ENCODE measurements around the gene CAVIN3. TPM values are rescaled to one million over a fixed set of nuclear protein-coding genes. Genes with fewer than 3 reads are reported as not detected.

Gene CAVIN3
- total RNA-seq, 1 donor from 2014 or later, result 30.7 TPM

- Mint-ChIP-seq H3K27ac (ENCODE audit: unreplicated experiment) (no peak overlapping the region), H3K4me3 (ENCODE audit: unreplicated experiment) (no peak overlapping the region), H3K36me3 (ENCODE audit: unreplicated experiment) (no peaks in the 10 kb centered on the region), H3K4me1 (ENCODE audit: unreplicated experiment) (no peaks in the 10 kb centered on the region), H3K9me3 (ENCODE audit: unreplicated experiment) (no peaks in the 10 kb centered on the region), H3K27me3 (ENCODE audit: unreplicated experiment) (peaks cover 63% of the 10 kb centered on the region)
- TF ChIP-seq, protein P1, sequence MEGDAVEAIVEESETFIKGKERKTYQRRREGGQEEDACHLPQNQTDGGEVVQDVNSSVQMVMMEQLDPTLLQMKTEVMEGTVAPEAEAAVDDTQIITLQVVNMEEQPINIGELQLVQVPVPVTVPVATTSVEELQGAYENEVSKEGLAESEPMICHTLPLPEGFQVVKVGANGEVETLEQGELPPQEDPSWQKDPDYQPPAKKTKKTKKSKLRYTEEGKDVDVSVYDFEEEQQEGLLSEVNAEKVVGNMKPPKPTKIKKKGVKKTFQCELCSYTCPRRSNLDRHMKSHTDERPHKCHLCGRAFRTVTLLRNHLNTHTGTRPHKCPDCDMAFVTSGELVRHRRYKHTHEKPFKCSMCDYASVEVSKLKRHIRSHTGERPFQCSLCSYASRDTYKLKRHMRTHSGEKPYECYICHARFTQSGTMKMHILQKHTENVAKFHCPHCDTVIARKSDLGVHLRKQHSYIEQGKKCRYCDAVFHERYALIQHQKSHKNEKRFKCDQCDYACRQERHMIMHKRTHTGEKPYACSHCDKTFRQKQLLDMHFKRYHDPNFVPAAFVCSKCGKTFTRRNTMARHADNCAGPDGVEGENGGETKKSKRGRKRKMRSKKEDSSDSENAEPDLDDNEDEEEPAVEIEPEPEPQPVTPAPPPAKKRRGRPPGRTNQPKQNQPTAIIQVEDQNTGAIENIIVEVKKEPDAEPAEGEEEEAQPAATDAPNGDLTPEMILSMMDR (IDR thresholded peaks at IDR 0.05), result no peak
- no peak for DNase-seq (ENCODE audit: extremely low spot score, unreplicated experiment)
Observed at GRCh38 chr11:6307876-6308275, 12.4 kb downstream of the CAVIN3 start.

- no peak overlapping the region for H3K4me3 Mint-ChIP-seq (ENCODE audit: unreplicated experiment)
- no peaks in the 10 kb centered on the region for H3K9me3 Mint-ChIP-seq (ENCODE audit: unreplicated experiment)
- no peaks in the 10 kb centered on the region for H3K36me3 Mint-ChIP-seq (ENCODE audit: unreplicated experiment)
- H3K27ac Mint-ChIP-seq (ENCODE audit: unreplicated experiment), result no peak overlapping the region
- DNase-seq (ENCODE audit: extremely low spot score, unreplicated experiment), result no peak
- TF ChIP-seq, protein P1 (IDR thresholded peaks at IDR 0.05), result no peak
- H3K4me1 Mint-ChIP-seq (ENCODE audit: unreplicated experiment), result no peaks in the 10 kb centered on the region
- peaks cover 58% of the 10 kb centered on the region for H3K27me3 Mint-ChIP-seq (ENCODE audit: unreplicated experiment)
Observed at GRCh38 chr11:6305297-6305696, 15.0 kb downstream of the CAVIN3 start.

- no peaks in the 10 kb centered on the region for H3K4me1 Mint-ChIP-seq (ENCODE audit: unreplicated experiment)
- no peak for DNase-seq (ENCODE audit: extremely low spot score, unreplicated experiment)
- H3K27me3 Mint-ChIP-seq (ENCODE audit: unreplicated experiment), result peaks cover 59% of the 10 kb centered on the region
- no peak overlapping the region for H3K4me3 Mint-ChIP-seq (ENCODE audit: unreplicated experiment)
- TF ChIP-seq, protein P1 (IDR thresholded peaks at IDR 0.05), result no peak
- no peak overlapping the region for H3K27ac Mint-ChIP-seq (ENCODE audit: unreplicated experiment)
- H3K36me3 Mint-ChIP-seq (ENCODE audit: unreplicated experiment), result no peaks in the 10 kb centered on the region
- H3K9me3 Mint-ChIP-seq (ENCODE audit: unreplicated experiment), result no peaks in the 10 kb centered on the region
Observed at GRCh38 chr11:6303661-6304060, 16.6 kb downstream of the CAVIN3 start.

GRCh38 chr11:6301096-6301495 is 19.2 kb downstream of the CAVIN3 start:
- Mint-ChIP-seq H3K9me3 (ENCODE audit: unreplicated experiment) (no peaks in the 10 kb centered on the region), H3K36me3 (ENCODE audit: unreplicated experiment) (no peaks in the 10 kb centered on the region), H3K4me3 (ENCODE audit: unreplicated experiment) (no peak overlapping the region), H3K27ac (ENCODE audit: unreplicated experiment) (no peak overlapping the region), H3K27me3 (ENCODE audit: unreplicated experiment) (peaks cover 48% of the 10 kb centered on the region), H3K4me1 (ENCODE audit: unreplicated experiment) (no peaks in the 10 kb centered on the region)
- no peak for DNase-seq (ENCODE audit: extremely low spot score, unreplicated experiment)
- TF ChIP-seq, protein P1 (IDR thresholded peaks at IDR 0.05), result no peak

- no peak overlapping the region for H3K27ac Mint-ChIP-seq (ENCODE audit: unreplicated experiment)
- TF ChIP-seq, protein P1 (IDR thresholded peaks at IDR 0.05), result no peak
- H3K4me1 Mint-ChIP-seq (ENCODE audit: unreplicated experiment), result no peaks in the 10 kb centered on the region
- no peaks in the 10 kb centered on the region for H3K36me3 Mint-ChIP-seq (ENCODE audit: unreplicated experiment)
- no peaks in the 10 kb centered on the region for H3K9me3 Mint-ChIP-seq (ENCODE audit: unreplicated experiment)
- H3K4me3 Mint-ChIP-seq (ENCODE audit: unreplicated experiment), result no peak overlapping the region
- no peak for DNase-seq (ENCODE audit: extremely low spot score, unreplicated experiment)
- H3K27me3 Mint-ChIP-seq (ENCODE audit: unreplicated experiment), result peaks cover 42% of the 10 kb centered on the region
Observed at GRCh38 chr11:6300325-6300724, 20.0 kb downstream of the CAVIN3 start.

Data from osteocyte (in vitro differentiated cells).